HG03066 (cell line): ENCODE data around the gene MYO1H.
"Not testable (repeated sequence)": the region's sequence is repeated elsewhere in the genome, so short reads cannot be mapped to it uniquely, and the experiment has no call there.

ENCODE experiments used
- ATAC-seq: cut with Tn5 transposase; IDR thresholded peaks from one replicate; pipeline ENCODE4 v1.9.1; 2021; ENCODE audit warnings: low read depth; ENCODE audit not compliant: unreplicated experiment

MYO1H gene

GRCh38 chr12:109394891-109395290 lies 47.2 kb downstream of the MYO1H start:
- ATAC-seq, result no peak

GRCh38 chr12:109404841-109405240 lies 57.1 kb downstream of the MYO1H start:
- ATAC-seq, result not testable (repeated sequence)

GRCh38 chr12:109406147-109406546 lies 58.4 kb downstream of the MYO1H start:
- not testable (repeated sequence) for ATAC-seq

GRCh38 chr12:109418848-109419480 lies 71.3 kb downstream of the MYO1H start:
- no peak for ATAC-seq

GRCh38 chr12:109421355-109422087 lies 73.8 kb downstream of the MYO1H start:
- ATAC-seq, result no peak

DNA sequence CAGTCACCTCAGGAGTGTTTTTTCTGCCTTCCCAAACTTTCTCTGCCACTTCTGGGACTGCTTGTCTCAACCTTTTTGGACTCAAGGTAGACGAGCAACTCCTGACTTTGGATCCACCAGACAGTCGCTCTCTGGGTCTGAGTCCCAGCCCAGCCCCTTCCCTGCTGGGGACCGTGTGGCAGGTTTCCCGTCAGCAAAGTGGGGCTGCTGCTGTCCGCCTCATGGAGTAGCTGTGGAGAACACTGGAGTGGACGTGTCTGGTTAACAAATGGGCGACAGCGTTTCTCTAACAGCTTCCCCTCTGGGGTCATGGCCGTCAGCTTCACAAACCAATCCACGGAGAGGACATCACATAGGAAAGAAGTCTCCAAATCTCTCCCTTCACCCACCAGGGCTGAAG lies 74.6 kb downstream of the MYO1H start:
- no peak for ATAC-seq

- no peak for ATAC-seq
These were observed 75.7 kb downstream of the MYO1H start for GRCh38 chr12:109423392-109423791.

GRCh38 chr12:109428037-109428629 lies 80.4 kb downstream of the MYO1H start:
- peak; percentile 68 for ATAC-seq

- ATAC-seq, result not testable (repeated sequence)
These were observed 81.1 kb downstream of the MYO1H start for GRCh38 chr12:109428804-109429203.

DNA sequence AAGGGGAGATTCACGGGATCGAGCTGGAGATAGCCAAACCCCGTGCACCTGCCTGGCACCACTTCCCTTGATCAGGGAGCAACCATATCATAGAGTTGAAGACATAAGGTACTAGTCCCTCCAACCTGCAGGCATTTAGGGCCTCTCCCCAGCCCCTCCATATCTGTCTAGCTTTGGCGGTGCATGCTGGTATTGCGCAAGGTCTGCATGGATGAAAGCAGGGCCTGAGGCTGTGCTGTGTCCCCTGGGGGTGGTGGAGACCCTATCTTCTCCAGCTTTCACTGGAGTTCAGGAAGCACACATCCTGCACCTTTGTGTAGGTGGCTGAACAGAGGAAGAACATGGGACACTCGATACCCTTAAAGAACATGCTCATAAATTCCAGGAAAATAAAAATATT lies 82.5 kb downstream of the MYO1H start:
- ATAC-seq, result no peak

DNA sequence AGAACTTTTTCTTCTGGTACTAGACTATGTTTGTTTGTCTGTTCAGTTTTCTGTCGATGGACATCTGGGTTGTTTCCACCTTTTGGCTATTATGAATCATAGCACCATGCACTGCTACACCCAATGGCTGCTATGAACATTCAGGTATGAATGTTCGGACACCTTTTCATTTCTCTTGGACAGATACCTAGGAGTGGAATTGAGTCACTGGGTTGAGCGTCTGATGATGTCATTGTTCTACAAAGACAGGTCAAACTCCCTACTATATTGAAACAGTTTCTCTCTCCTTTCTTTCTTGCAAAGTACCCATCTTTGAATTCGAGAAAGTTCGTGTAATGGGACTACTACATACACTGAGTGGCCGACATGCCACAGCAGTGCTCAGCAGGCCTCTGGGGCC lies 84.7 kb downstream of the MYO1H start:
- no peak for ATAC-seq

DNA sequence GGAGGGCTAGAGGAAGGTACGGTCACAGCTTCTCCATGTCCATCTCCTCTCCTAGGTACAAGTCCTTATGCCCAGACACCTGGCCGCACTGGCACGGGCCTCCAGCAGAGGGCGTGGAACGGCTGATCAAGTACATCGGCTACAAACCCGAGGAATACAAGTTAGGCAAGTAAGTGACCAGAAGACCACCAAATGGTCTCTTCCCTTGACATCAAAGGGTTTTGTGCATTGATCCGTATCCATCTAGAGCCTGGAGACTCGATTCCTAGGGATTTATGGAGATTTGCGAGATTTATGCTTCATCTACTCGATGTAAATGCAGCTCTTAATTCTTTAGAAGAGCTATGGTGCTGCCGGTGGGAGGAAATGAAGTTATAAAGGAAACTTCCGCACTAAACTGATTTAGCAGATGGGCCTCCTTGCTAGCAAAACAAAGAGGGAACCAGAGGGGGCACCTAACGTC lies 85.2 kb downstream of the MYO1H start:
- no peak for ATAC-seq

DNA sequence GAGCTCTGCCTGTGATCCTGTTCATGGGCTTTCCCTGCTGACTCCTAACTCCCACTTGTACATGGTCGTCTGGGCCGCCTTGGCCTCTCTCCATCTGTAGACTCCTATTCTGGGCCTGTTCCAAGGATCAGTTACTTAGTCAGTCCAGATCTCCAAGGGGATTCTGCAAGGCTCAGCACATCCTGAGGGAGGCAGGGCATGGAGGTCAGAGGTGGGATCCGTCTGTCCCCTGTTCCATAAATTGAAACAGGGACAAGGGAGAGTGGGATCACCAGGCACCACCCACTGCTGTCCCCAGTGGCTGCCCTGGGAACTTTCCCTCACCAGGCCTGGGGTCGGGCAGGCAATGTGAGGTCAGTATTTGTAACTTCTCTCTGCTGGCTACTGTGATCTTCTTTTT lies 85.9 kb downstream of the MYO1H start:
- no peak for ATAC-seq

- ATAC-seq, result no peak
These were observed 86.9 kb downstream of the MYO1H start for GRCh38 chr12:109434582-109434981.

DNA sequence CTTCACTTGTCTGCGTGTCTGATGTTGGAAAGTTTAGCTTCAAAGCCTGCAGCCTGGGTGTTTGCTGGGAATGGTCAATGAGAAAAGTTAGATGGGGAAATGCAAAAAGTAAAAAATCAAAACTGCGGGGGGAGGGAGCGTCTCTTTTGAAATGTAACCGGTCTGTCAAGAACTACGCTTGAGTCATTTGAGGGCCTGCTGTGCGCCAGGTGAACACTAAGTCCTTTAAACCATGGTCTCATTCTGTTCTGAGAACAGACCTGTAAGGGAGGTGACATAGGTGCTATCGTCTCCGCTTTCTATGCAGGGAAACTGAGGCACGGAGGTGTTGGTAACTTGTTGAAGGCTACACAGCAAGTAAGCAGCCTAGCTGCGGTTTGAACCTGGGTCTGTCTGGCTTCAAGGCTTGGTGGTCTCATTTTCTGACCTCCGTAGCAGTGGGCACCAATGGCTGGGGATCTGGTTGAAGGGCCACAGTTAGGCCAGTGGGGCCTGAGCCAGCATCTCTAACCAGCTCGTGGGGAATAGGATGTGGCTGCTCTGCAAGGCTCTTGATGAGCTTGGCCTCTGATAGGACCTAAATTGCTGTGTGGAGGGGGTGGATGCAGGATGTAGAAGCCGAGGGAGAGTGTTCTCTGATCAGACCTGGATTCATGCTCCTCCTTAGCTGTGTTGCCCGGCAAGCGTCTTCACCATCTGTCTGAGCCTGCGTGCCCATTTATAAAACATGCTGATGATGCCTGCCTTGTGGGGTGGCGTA lies 87.9 kb downstream of the MYO1H start:
- no peak for ATAC-seq

DNA sequence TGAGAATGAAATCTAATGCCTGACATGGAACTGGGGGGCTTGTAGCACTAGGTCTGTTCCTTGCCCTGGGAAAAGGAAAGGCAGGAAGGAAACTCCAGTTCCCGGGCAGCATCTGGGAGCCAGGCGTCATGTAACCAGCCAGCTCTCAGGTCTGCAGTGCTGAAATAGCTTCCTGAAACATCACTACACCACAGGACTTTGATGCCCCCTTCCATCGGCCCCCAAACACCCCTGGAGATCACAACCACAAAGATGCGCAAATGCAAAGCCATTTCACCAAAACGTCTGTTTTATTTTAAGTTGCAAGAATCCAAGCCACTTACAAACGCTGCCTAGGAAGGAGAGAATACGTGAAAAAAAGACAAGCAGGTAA lies 88.5 kb downstream of the MYO1H start:
- ATAC-seq, result no peak

DNA sequence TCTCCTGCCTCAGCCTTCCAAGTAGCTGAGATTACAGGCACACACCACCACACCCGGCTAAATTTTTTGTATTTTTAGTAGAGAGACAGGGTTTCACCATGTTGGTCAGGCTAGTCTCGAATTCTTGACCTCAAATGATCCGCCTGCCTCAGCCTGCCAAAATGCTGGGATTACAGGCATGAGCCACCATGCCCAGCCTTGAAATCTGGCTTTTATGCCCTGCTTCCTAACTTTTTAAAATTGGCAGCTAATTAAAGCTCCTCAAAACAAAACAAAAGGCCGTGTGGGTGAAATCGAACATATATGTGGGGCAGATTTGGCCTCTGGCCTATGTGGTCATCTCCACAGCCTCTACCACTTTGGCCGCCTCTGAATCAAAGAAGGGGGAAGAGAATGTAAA lies 91.5 kb downstream of the MYO1H start:
- ATAC-seq, result no peak

DNA sequence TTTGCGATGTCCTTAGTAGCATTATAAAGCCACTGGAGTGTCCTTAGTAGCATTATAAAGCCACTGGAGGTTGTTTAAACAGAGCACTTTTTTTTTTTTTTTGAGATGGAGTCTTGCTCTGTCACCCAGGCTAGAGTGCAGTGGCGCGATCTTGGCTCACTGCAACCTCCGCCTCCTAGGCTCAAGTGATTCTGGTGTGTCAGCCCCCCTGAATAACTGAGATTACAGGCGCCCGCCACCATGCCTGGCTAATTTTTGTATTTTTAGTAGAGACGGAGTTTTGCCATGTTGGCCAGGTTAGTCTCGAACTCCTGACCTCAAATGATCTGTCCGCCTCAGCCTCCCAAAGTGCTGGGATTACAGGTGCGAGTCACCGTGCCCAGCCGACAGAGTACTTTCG lies 92.3 kb downstream of the MYO1H start:
- ATAC-seq, result not testable (repeated sequence)

GRCh38 chr12:109440851-109441490 lies 93.3 kb downstream of the MYO1H start:
- no peak for ATAC-seq

GRCh38 chr12:109443794-109444193 lies 96.1 kb downstream of the MYO1H start:
- no peak for ATAC-seq

GRCh38 chr12:109444259-109444658 lies 96.6 kb downstream of the MYO1H start:
- ATAC-seq, result no peak
